ENCODE results near the gene FXYD7. TPM values are rescaled to one million over a fixed set of nuclear protein-coding genes. Genes with fewer than 3 reads are reported as not detected.
"Not testable (repeated sequence)": the region's sequence is repeated elsewhere in the genome, so short reads cannot be mapped to it uniquely, and the experiment has no call there.

The FXYD7 gene
- total RNA-seq, 2 experiments from 2014 or later: 0.54 to 1.2 TPM

GRCh38 chr19:35179830-35180229, 36.8 kb downstream of the FXYD7 start:
- CTCF ChIA-PET: interaction anchor here (0.6 to 1.2 kb wide), 3 partner anchors 19 to 136 kb away, joined by 4 to 5 read pairs (median 5); no protein-coding TSS in a partner anchor
- intact Hi-C loops (cut with micrococcal nuclease): no loop called here
- no peaks in the 10 kb centered on the region for H3K27me3 Mint-ChIP-seq (ENCODE audit: low read depth)
- peaks cover 1% of the 10 kb centered on the region for H3K36me3 Mint-ChIP-seq (ENCODE audit: low read depth)
- no peak overlapping the region for H3K4me3 Mint-ChIP-seq
- H3K9me3 Mint-ChIP-seq: peaks cover 11% of the 10 kb centered on the region
- peaks cover 24% of the 10 kb centered on the region for H3K4me1 Mint-ChIP-seq (ENCODE audit: low read depth)
- no peak overlapping the region for H3K27ac Mint-ChIP-seq
- DNase-seq: no peak

DNA sequence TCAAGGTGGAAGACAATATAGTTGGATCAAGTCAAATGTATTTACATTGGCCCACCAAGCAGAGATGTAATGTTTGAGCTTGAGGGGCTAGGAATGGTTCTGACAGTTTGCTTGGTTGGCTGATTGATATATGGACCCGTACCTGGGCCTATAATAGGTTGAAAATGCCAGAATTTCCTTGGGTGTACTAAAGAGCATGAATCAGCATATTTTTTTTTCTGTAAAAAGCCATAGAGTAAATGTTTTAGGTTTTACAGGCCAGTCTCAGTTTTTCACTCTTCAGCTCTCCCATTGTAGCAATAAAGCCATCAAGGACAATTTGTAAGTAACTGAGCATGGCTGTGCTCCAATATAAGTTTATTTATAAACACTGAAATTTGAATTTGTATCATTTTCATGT, 38.3 kb downstream of the FXYD7 start:
- H3K27ac Mint-ChIP-seq: no peak overlapping the region
- CTCF ChIA-PET: no interaction called here
- H3K4me1 Mint-ChIP-seq (ENCODE audit: low read depth): peaks cover 16% of the 10 kb centered on the region

DNA sequence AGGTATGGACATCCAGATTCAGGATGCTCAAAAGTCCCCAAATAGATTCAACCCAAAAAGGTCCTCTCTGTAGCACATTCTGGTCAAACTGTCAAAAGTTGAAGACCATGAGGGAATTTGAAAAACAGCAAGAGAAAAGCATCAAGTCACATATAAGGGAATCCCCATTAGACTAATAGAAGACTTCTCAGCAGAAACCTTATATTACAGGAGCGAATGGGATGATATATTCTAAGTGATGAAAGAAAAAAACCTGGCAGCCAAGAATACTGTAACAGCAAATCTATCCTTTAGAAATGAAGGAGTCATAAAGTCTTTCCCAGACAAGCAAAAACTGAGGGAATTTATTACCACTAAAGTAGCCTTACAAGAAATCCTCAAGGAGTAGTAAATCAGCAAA, 41.2 kb downstream of the FXYD7 start:
- CTCF ChIA-PET: interaction anchor here (0.6 kb wide), 1 partner anchor 8 kb away, joined by 3 read pairs; no protein-coding TSS in a partner anchor
- intact Hi-C loops (cut with micrococcal nuclease): no loop called here

More for the DNA sequence above, 38.3 kb downstream of the FXYD7 start:
- peaks cover 11% of the 10 kb centered on the region for H3K9me3 Mint-ChIP-seq
- no peak for DNase-seq
- intact Hi-C loops (cut with micrococcal nuclease): no loop called here
- H3K27me3 Mint-ChIP-seq (ENCODE audit: low read depth): no peaks in the 10 kb centered on the region
- H3K4me3 Mint-ChIP-seq: no peak overlapping the region
- peaks cover 1% of the 10 kb centered on the region for H3K36me3 Mint-ChIP-seq (ENCODE audit: low read depth)

GRCh38 chr19:35184884-35185283, 41.8 kb downstream of the FXYD7 start:
- DNase-seq: no peak
- peaks cover 4% of the 10 kb centered on the region for H3K9me3 Mint-ChIP-seq
- intact Hi-C loops (cut with micrococcal nuclease): no loop called here
- H3K27me3 Mint-ChIP-seq (ENCODE audit: low read depth): no peaks in the 10 kb centered on the region
- no peaks in the 10 kb centered on the region for H3K36me3 Mint-ChIP-seq (ENCODE audit: low read depth)
- H3K27ac Mint-ChIP-seq: no peak overlapping the region
- no peak overlapping the region for H3K4me3 Mint-ChIP-seq
- CTCF ChIA-PET: interaction anchor here (0.7 kb wide), 1 partner anchor 16 kb away, joined by 3 read pairs; no protein-coding TSS in a partner anchor
- peaks cover under 1% of the 10 kb centered on the region for H3K4me1 Mint-ChIP-seq (ENCODE audit: low read depth)

More for the DNA sequence above, 41.2 kb downstream of the FXYD7 start:
- no peak for DNase-seq
- Mint-ChIP-seq H3K27me3 (ENCODE audit: low read depth) (no peaks in the 10 kb centered on the region), H3K36me3 (ENCODE audit: low read depth) (no peaks in the 10 kb centered on the region), H3K9me3 (peaks cover 4% of the 10 kb centered on the region), H3K4me1 (ENCODE audit: low read depth) (peaks cover 6% of the 10 kb centered on the region), H3K27ac (no peak overlapping the region), H3K4me3 (no peak overlapping the region)

- H3K9me3 Mint-ChIP-seq: no peaks in the 10 kb centered on the region
- peaks cover 9% of the 10 kb centered on the region for H3K4me1 Mint-ChIP-seq (ENCODE audit: low read depth)
- H3K27me3 Mint-ChIP-seq (ENCODE audit: low read depth): no peaks in the 10 kb centered on the region
- intact Hi-C loops (cut with micrococcal nuclease): no loop called here
- CTCF ChIA-PET: interaction anchor here (1.5 kb wide), 1 partner anchor 23 kb away, joined by 4 read pairs; no protein-coding TSS in a partner anchor
- no peak overlapping the region for H3K4me3 Mint-ChIP-seq
- no peak for DNase-seq
- no peaks in the 10 kb centered on the region for H3K36me3 Mint-ChIP-seq (ENCODE audit: low read depth)
- H3K27ac Mint-ChIP-seq: no peak overlapping the region
Observed at GRCh38 chr19:35194012-35194984, 51.2 kb downstream of the FXYD7 start.

DNA sequence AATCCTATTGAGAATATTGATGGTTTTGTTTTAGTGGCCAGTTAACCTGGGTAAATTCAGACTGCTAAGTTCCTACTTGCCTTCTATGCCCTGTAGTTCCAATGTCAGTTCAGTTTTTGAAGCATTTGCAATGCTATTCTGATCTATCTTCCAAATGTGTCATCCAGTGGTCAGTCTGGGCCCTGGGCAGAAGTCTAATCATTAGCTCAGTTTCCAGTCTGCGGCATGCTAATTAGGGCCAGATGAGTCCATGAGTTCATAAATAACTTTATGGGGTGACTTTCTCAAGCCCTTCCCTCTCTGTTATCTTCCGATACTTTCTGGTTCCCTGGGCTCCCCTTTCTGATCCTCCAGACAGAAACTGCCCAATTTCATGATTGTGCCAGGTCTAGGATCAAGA, 52.8 kb downstream of the FXYD7 start:
- H3K36me3 Mint-ChIP-seq (ENCODE audit: low read depth): no peaks in the 10 kb centered on the region
- H3K4me1 Mint-ChIP-seq (ENCODE audit: low read depth): peaks cover 13% of the 10 kb centered on the region
- DNase-seq: no peak
- intact Hi-C loops (cut with micrococcal nuclease): loop anchor here (2.0 kb wide), 1 partner anchor 19 kb away; no protein-coding TSS in a partner anchor
- CTCF ChIA-PET: interaction anchor here (0.6 to 0.8 kb wide), 3 partner anchors 16 to 273 kb away, joined by 3 to 4 read pairs (median 3); no protein-coding TSS in a partner anchor
- H3K9me3 Mint-ChIP-seq: no peaks in the 10 kb centered on the region
- no peaks in the 10 kb centered on the region for H3K27me3 Mint-ChIP-seq (ENCODE audit: low read depth)
- H3K4me3 Mint-ChIP-seq: no peak overlapping the region
- no peak overlapping the region for H3K27ac Mint-ChIP-seq

- H3K27me3 Mint-ChIP-seq (ENCODE audit: low read depth); H3K9me3 Mint-ChIP-seq; H3K36me3 Mint-ChIP-seq (ENCODE audit: low read depth); H3K4me3 Mint-ChIP-seq; H3K27ac Mint-ChIP-seq; CTCF ChIA-PET: not testable (repeated sequence)
- DNase-seq: peak; percentile 51
- peaks cover 21% of the 10 kb centered on the region for H3K4me1 Mint-ChIP-seq (ENCODE audit: low read depth)
- intact Hi-C loops (cut with micrococcal nuclease): loop anchor here (2.0 kb wide), 1 partner anchor 18 kb away; no protein-coding TSS in a partner anchor
Observed at GRCh38 chr19:35196861-35197260, 53.8 kb downstream of the FXYD7 start.

- no peaks in the 10 kb centered on the region for H3K9me3 Mint-ChIP-seq
- H3K4me1 Mint-ChIP-seq (ENCODE audit: low read depth): peaks cover 45% of the 10 kb centered on the region
- DNase-seq: no peak
- H3K36me3 Mint-ChIP-seq (ENCODE audit: low read depth): no peaks in the 10 kb centered on the region
- CTCF ChIA-PET: no interaction called here
- intact Hi-C loops (cut with micrococcal nuclease): no loop called here
- no peak overlapping the region for H3K4me3 Mint-ChIP-seq
- no peak overlapping the region for H3K27ac Mint-ChIP-seq
- H3K27me3 Mint-ChIP-seq (ENCODE audit: low read depth): no peaks in the 10 kb centered on the region
Observed at GRCh38 chr19:35199481-35199880, 56.4 kb downstream of the FXYD7 start.

- H3K9me3 Mint-ChIP-seq: peaks cover 1% of the 10 kb centered on the region
- peak overlapping the region; percentile 92 for H3K27ac Mint-ChIP-seq
- H3K4me1 Mint-ChIP-seq (ENCODE audit: low read depth): peaks cover 71% of the 10 kb centered on the region
- no peak for DNase-seq
- H3K4me3 Mint-ChIP-seq: no peak overlapping the region
- CTCF ChIA-PET: interaction anchor here (0.6 kb wide), 1 partner anchor 23 kb away, joined by 4 read pairs; no protein-coding TSS in a partner anchor
- H3K36me3 Mint-ChIP-seq (ENCODE audit: low read depth): no peaks in the 10 kb centered on the region
- intact Hi-C loops (cut with micrococcal nuclease): no loop called here
- no peaks in the 10 kb centered on the region for H3K27me3 Mint-ChIP-seq (ENCODE audit: low read depth)
Observed at GRCh38 chr19:35202722-35203688, 60.0 kb downstream of the FXYD7 start.

Other genes with a start within 250 kb of the FXYD7 start
- gene ZNF30, start 216.4 kb upstream of the FXYD7 start, total RNA-seq: 1 to 10 TPM; 4.4 to 5.5 TPM
- 1 to 10 TPM; 3.1 to 3.5 TPM for gene ZNF792, start 179.0 kb upstream of the FXYD7 start, total RNA-seq
- gene GRAMD1A, start 142.9 kb upstream of the FXYD7 start, total RNA-seq: 100 to 1,000 TPM; 117 to 125 TPM
- under 1 TPM; 0.83 to 0.89 TPM for gene SCN1B, start 112.8 kb upstream of the FXYD7 start, total RNA-seq
- not detected for gene HPN, start 101.5 kb upstream of the FXYD7 start, total RNA-seq
- not detected for gene FXYD3, start 27.4 kb upstream of the FXYD7 start, total RNA-seq
- gene LGI4, start 8.2 kb upstream of the FXYD7 start, total RNA-seq: 1 to 10 TPM; 1.1 to 1.7 TPM
- gene FXYD1, start 4.4 kb upstream of the FXYD7 start, total RNA-seq: 1 to 10 TPM; 3.3 to 3.4 TPM
- 100 to 1,000 TPM; 289 to 294 TPM for gene FXYD5, start 11.5 kb downstream of the FXYD7 start, total RNA-seq
- gene FAM187B, start 85.5 kb downstream of the FXYD7 start, total RNA-seq: not detected
- gene LSR, start 105.7 kb downstream of the FXYD7 start, total RNA-seq: 10 to 100 TPM in 1 of 2 experiments, 1 to 10 TPM in 1; 8.2 to 11.2 TPM
- gene USF2, start 125.7 kb downstream of the FXYD7 start, total RNA-seq: 100 to 1,000 TPM; 136 to 144 TPM
- gene HAMP, start 139.3 kb downstream of the FXYD7 start, total RNA-seq: under 1 TPM; 0.19 to 0.86 TPM
- under 1 TPM; 0.19 to 0.77 TPM for gene MAG, start 148.9 kb downstream of the FXYD7 start, total RNA-seq
- 1 to 10 TPM; 2.0 to 2.6 TPM for gene CD22, start 185.9 kb downstream of the FXYD7 start, total RNA-seq
- under 1 TPM in 1 of 2 experiments, not detected in 1; 0.10 TPM for gene FFAR1, start 204.6 kb downstream of the FXYD7 start, total RNA-seq
- gene FFAR3, start 215.2 kb downstream of the FXYD7 start, total RNA-seq: 1 to 10 TPM; 4.9 to 5.3 TPM
- gene GPR42, start 227.8 kb downstream of the FXYD7 start, total RNA-seq: under 1 TPM; 0.17 to 0.30 TPM

All from activated naive CD4-positive, alpha-beta T cell treated with anti-CD3 and anti-CD28 coated beads for 36 hours (primary cell).